Measurements from ENCODE around the gene TLR4. TPM values are rescaled to one million over a fixed set of nuclear protein-coding genes. Genes with fewer than 3 reads are reported as not detected.

The TLR4 gene
- total RNA-seq, 1 experiment from 2014 or later: 0.07 TPM

DNA sequence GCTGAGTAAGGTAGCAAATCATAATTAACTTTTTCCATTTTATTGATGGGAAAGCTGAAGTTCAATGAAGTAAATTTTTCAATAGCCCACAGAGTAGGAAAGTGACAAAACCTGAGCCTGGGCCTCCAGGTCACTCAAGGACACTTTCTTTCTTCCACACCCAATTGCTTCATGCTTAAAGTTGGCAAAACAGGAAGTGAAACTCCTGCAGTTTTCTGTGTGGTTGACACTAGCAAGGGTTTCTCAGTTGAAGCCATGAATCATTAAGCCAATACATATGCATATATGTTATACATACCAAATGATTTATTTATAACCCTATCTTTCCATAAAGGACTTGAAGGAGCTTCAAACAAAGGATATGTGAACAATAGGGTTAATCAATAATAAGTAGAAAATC lies 13.9 kb downstream of the TLR4 start:
- no peaks in the 10 kb centered on the region for H3K27me3 Mint-ChIP-seq (ENCODE audit: low read depth)
- DNase-seq: no peak
- Histone ChIP-seq H2AK5ac (ENCODE audit: insufficient read length, low read length) (no peak overlapping the region), H4K20me1 (ENCODE audit: control insufficient read depth, insufficient read depth, insufficient read length) (no peaks in the 10 kb centered on the region), H4K5ac (ENCODE audit: insufficient read length, low read depth, low read length) (no peak overlapping the region), H3K27ac (ENCODE audit: insufficient read length, low read depth, low read length) (no peak overlapping the region), H2BK20ac (ENCODE audit: low read depth, low read length, poor library complexity, severe bottlenecking) (no peak overlapping the region), H3K79me1 (ENCODE audit: insufficient read depth, low read depth, low read length, poor library complexity, severe bottlenecking) (no peaks in the 10 kb centered on the region), H3K4me1 (ENCODE audit: insufficient read depth, low read length) (no peaks in the 10 kb centered on the region), H2AFZ (ENCODE audit: low read length) (no peak overlapping the region), H3K79me2 (ENCODE audit: insufficient read depth, low read length) (no peaks in the 10 kb centered on the region), H3K23ac (ENCODE audit: insufficient read length, low read depth, low read length) (no peak overlapping the region), H4K91ac (ENCODE audit: insufficient read length, low read depth, low read length) (no peak overlapping the region), H3K4ac (ENCODE audit: low read depth, low read length) (no peak overlapping the region), H3K14ac (ENCODE audit: insufficient read depth, low read length) (no peak overlapping the region), H3K23me2 (ENCODE audit: insufficient read length, low read depth, low read length, poor library complexity, severe bottlenecking) (no peaks in the 10 kb centered on the region), H2BK120ac (ENCODE audit: low read depth, low read length, poor library complexity, severe bottlenecking) (no peak overlapping the region), H3K9ac (ENCODE audit: extremely low read depth, insufficient read length, low read length) (no peak overlapping the region), H3K4me2 (ENCODE audit: insufficient read depth, insufficient read length, low read length) (no peak overlapping the region), H2BK5ac (ENCODE audit: insufficient read length, low read length) (no peak overlapping the region), H3K56ac (ENCODE audit: insufficient read length, low read depth, low read length) (no peak overlapping the region), H2BK12ac (ENCODE audit: insufficient read length, low read depth, low read length) (no peak overlapping the region), H3T11ph (ENCODE audit: low read length) (no peak overlapping the region), H3K9me3 (ENCODE audit: control insufficient read depth, low read depth, low read length) (no peaks in the 10 kb centered on the region), H4K8ac (replicated peaks; ENCODE audit: insufficient read length, low read depth, low read length) (no peak overlapping the region), H2BK15ac (ENCODE audit: low read depth, low read length) (no peak overlapping the region), H3K27me3 (ENCODE audit: insufficient read depth, low read length) (no peaks in the 10 kb centered on the region), H3K18ac (ENCODE audit: insufficient read length, low read depth, low read length) (no peak overlapping the region)
- H3K9me3 Mint-ChIP-seq: no peaks in the 10 kb centered on the region
- H3K4me3 Mint-ChIP-seq: no peak overlapping the region
- H3K27ac Mint-ChIP-seq: no peak overlapping the region
- H3K36me3 Mint-ChIP-seq (ENCODE audit: insufficient read depth in 1 of 3, low read depth in 3 of 3): no peaks in the 10 kb centered on the region
- no peak for TF ChIP-seq CTCF (conservative IDR thresholded peaks at IDR 0.05)
- H3K4me1 Mint-ChIP-seq: no peaks in the 10 kb centered on the region
